ENCODE results near the gene ZBTB9.

Gene ZBTB9

DNA sequence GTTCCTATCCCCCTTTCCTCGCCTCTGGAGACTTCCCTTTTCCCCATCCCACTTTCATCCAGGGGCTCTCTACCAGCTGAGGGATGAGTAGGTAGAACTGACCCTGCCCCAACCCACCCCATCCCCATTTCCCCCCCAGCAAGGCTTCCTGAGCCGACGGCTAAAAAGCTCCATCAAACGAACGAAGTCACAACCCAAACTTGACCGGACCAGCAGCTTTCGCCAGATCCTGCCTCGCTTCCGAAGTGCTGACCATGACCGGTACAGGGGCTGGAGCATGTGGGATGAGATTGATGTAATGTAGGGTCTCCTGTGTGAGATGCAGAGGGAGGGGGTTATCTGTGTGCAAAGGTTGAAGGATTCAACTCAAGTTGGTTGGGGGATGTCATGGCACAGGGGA, 21.8 kb upstream of the ZBTB9 start:
- H3K9me3 ChIP-seq (ENCODE audit: control insufficient read depth, insufficient read depth, low read depth, low read length), result no peaks in the 10 kb centered on the region
- H3K36me3 ChIP-seq (ENCODE audit: control insufficient read depth in 2 of 2, insufficient read depth in 1 of 2, low read length in 2 of 2), result peaks cover 8 to 24% of the 10 kb centered on the region in 2 experiments; a peak in 2 of 3 replicates
- no peak overlapping the region for H3K4me3 ChIP-seq (ENCODE audit: low read depth, low read length)
- POLR2A ChIA-PET, result no interaction called here
- TF ChIP-seq AEBP2 (tag by site-specific recombination; IDR thresholded peaks at IDR 0.05; ENCODE audit: borderline replicate concordance) (no peak), ZNF157 (tag by site-specific recombination; IDR thresholded peaks at IDR 0.05) (no peak), KLF9 (tag by site-specific recombination; IDR thresholded peaks at IDR 0.05; ENCODE audit: low read depth) (no peak), ZNF600 (tag by site-specific recombination; IDR thresholded peaks at IDR 0.05) (peak; percentile 81; the same call in 1 of the 2 replicates), ZNF768 (tag by site-specific recombination; IDR thresholded peaks at IDR 0.05) (no peak)
- TF ChIP-seq, protein P1, sequence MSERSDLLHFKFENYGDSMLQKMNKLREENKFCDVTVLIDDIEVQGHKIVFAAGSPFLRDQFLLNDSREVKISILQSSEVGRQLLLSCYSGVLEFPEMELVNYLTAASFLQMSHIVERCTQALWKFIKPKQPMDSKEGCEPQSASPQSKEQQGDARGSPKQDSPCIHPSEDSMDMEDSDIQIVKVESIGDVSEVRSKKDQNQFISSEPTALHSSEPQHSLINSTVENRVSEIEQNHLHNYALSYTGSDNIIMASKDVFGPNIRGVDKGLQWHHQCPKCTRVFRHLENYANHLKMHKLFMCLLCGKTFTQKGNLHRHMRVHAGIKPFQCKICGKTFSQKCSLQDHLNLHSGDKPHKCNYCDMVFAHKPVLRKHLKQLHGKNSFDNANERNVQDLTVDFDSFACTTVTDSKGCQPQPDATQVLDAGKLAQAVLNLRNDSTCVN (tag by site-specific recombination; optimal IDR thresholded peaks at IDR 0.05), result no peak
- peaks cover 10% of the 10 kb centered on the region for H3K4me1 ChIP-seq (ENCODE audit: control insufficient read depth, insufficient read depth, low read length)
- CTCF ChIA-PET, result interaction anchor here (0.5 to 2.7 kb wide), 3 partner anchors 14 to 161 kb away, joined by 3 to 13 read pairs (median 3); partner anchors contain the start of genes CUTA, RPS18, SYNGAP1 and VPS52
- H3K27ac ChIP-seq (ENCODE audit: extremely low read depth, low read depth, low read length), result no peak overlapping the region

- peaks cover 10% of the 10 kb centered on the region for H3K4me1 ChIP-seq (ENCODE audit: control insufficient read depth, insufficient read depth, low read length)
- H3K9me3 ChIP-seq (ENCODE audit: control insufficient read depth, insufficient read depth, low read depth, low read length), result no peaks in the 10 kb centered on the region
- H3K36me3 ChIP-seq (ENCODE audit: control insufficient read depth in 2 of 2, insufficient read depth in 1 of 2, low read length in 2 of 2), result peaks cover 8 to 28% of the 10 kb centered on the region in 2 experiments; a peak in 2 of 3 replicates
- ChIA-PET CTCF (interaction anchor here (0.5 to 1.5 kb wide), 3 partner anchors 14 to 709 kb away, joined by 3 to 6 read pairs (median 3); partner anchors contain the start of gene SYNGAP1), POLR2A (interaction anchor here (1.0 to 1.3 kb wide), 2 partner anchors 8 to 21 kb away, joined by 3 to 5 read pairs; partner anchors contain the start of gene ZBTB9)
- H3K4me3 ChIP-seq (ENCODE audit: low read depth, low read length), result no peak overlapping the region
- no peak overlapping the region for H3K27ac ChIP-seq (ENCODE audit: extremely low read depth, low read depth, low read length)
- TF ChIP-seq ZNF654 (tag by site-specific recombination; IDR thresholded peaks at IDR 0.05; ENCODE audit: low read depth), result no peak
- TF ChIP-seq EGR2 (tag by site-specific recombination; IDR thresholded peaks at IDR 0.05; ENCODE audit: low read depth), result peak; percentile 79
- peak; percentile 50; the same call in 1 of the 2 replicates for TF ChIP-seq ZBTB48 (tag by site-specific recombination; IDR thresholded peaks at IDR 0.05)
- no peak for TF ChIP-seq ZNF777 (tag by site-specific recombination; IDR thresholded peaks at IDR 0.05; ENCODE audit: borderline replicate concordance)
- peak; percentile 41; the same call in 1 of the 2 replicates for TF ChIP-seq WT1 (tag by site-specific recombination; IDR thresholded peaks at IDR 0.05)
- TF ChIP-seq ZNF239 (tag by site-specific recombination; IDR thresholded peaks at IDR 0.05), result no peak
- TF ChIP-seq, protein P2, sequence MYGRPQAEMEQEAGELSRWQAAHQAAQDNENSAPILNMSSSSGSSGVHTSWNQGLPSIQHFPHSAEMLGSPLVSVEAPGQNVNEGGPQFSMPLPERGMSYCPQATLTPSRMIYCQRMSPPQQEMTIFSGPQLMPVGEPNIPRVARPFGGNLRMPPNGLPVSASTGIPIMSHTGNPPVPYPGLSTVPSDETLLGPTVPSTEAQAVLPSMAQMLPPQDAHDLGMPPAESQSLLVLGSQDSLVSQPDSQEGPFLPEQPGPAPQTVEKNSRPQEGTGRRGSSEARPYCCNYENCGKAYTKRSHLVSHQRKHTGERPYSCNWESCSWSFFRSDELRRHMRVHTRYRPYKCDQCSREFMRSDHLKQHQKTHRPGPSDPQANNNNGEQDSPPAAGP (tag by site-specific recombination; IDR thresholded peaks at IDR 0.05), result peak; percentile 64
- no peak for TF ChIP-seq HIC1 (tag by site-specific recombination; IDR thresholded peaks at IDR 0.05)
- TF ChIP-seq ZNF354C (tag by site-specific recombination; IDR thresholded peaks at IDR 0.05; ENCODE audit: borderline replicate concordance, low read depth), result no peak
- no peak for TF ChIP-seq ZSCAN18 (tag by site-specific recombination; IDR thresholded peaks at IDR 0.05)
- no peak for TF ChIP-seq ZNF174 (tag by site-specific recombination; IDR thresholded peaks at IDR 0.05)
- no peak for TF ChIP-seq ZNF19 (tag by site-specific recombination; IDR thresholded peaks at IDR 0.05; ENCODE audit: low read depth)
- TF ChIP-seq ZNF645 (tag by site-specific recombination; IDR thresholded peaks at IDR 0.05), result no peak
- TF ChIP-seq, protein P3, sequence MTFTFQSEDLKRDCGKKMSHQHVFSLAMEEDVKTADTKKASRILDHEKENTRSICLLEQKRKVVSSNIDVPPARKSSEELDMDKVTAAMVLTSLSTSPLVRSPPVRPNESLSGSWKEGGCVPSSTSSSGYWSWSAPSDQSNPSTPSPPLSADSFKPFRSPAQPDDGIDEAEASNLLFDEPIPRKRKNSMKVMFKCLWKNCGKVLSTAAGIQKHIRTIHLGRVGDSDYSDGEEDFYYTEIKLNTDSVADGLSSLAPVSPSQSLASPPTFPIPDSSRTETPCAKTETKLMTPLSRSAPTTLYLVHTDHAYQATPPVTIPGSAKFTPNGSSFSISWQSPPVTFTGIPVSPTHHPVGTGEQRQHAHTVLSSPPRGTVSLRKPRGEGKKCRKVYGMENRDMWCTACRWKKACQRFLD (tag by site-specific recombination; IDR thresholded peaks at IDR 0.05), result no peak
- no peak for TF ChIP-seq CTCF (tag by site-specific recombination; IDR thresholded peaks at IDR 0.05)
- TF ChIP-seq ZNF211 (tag by site-specific recombination; IDR thresholded peaks at IDR 0.05; ENCODE audit: low read depth), result no peak
These were observed 21.3 kb upstream of the ZBTB9 start for GRCh38 chr6:33433001-33433543.
